Tibial nerve (tissue), 3 donors: ENCODE measurements around the gene THEMIS2.

Experiments used
- CTCF ChIP-seq, 5 experiments: fragments of 200-600 bp in 3 of 5; fragments of 450-650 bp in 2 of 5; sonication (generic) in 3 of 5; IDR thresholded peaks; one replicate each; pipeline ENCODE4 v1.5.1; 2016 to 2019; ENCODE audit warnings: antibody characterized with exemption in 5 of 5, mild to moderate bottlenecking in 3 of 5, moderate library complexity in 2 of 5
- POLR2A ChIP-seq, 2 donors: fragments of 450-650 bp; IDR thresholded peaks; one replicate each; pipeline ENCODE4 v1.6.1; 2017; ENCODE audit warnings: antibody characterized with exemption in 2 of 2, mild to moderate bottlenecking in 2 of 2, moderate library complexity in 2 of 2

- TF ChIP-seq CTCF (IDR thresholded peaks at IDR 0.05) (no peak), POLR2A (IDR thresholded peaks at IDR 0.05) (no peak)
These were observed 11.9 kb downstream of the THEMIS2 start for GRCh38 chr1:27884006-27884954.
